K562 treated with DMSO at 1 percent for 12 hours (cell line): ENCODE measurements around the gene C1QL4. TPM values are rescaled to one million over a fixed set of nuclear protein-coding genes. Genes with fewer than 3 reads are reported as not detected.

Experiments
- total RNA-seq: library from RNA; unstranded; fragments of 300-600 nt; gene quantifications from 2 replicates; pipeline ENCODE4 v1.2.3, GENCODE V29; 2022; ENCODE audit not compliant: insufficient read depth

C1QL4 gene
- total RNA-seq = 1.9 and 3.1 TPM in 2 replicates

DNA sequence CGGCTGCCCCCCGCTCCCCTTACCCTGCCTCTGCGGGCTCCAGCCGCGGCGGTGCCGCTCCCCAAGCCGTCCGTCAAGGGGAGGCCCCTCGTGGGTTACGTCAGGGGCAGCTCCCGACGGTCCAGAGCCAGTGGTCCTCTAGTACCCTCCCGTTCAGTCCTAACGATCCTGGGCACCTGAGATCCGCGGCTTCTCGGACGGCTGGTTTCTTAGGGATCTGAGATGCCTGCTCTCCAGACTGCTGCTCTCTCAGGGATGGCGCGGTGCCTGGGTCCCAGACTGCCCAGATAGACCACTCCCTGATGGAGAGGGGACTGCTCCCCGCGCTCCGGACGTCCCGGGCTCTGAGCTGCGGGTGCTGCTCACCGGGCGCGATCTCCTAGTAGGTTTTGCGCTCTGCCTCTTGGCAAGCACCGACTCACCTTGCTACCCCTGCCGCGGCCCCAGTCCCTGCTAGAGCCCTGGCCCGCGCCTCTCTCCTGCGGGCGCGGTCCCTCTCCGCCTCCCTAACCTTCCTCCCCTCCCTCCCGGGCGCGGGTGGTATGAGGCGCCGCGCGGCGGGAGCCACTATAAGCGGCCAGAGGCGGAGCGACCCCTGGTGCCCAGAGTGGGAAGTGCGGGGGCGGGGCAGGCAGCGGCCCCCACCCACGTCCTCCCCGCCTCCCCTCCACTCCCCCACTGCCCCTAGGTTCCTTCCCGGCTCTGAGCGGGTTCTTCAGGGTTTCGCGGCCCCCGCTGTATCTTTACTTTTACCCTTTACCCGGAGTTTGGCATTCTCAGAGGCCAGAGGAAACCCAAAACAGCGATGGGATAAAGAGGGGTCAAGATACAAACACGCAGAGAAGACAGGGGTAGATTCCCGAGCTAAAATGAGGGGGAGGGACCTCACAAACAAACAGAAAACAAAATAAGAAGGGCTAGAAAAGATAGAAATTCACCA lies at the start of gene C1QL4:
TSS of gene C1QL4 (minus strand) at position 544 of the 940 bp plus-strand sequence. CDS start 711 bp downstream, outside the sequence.

DNA sequence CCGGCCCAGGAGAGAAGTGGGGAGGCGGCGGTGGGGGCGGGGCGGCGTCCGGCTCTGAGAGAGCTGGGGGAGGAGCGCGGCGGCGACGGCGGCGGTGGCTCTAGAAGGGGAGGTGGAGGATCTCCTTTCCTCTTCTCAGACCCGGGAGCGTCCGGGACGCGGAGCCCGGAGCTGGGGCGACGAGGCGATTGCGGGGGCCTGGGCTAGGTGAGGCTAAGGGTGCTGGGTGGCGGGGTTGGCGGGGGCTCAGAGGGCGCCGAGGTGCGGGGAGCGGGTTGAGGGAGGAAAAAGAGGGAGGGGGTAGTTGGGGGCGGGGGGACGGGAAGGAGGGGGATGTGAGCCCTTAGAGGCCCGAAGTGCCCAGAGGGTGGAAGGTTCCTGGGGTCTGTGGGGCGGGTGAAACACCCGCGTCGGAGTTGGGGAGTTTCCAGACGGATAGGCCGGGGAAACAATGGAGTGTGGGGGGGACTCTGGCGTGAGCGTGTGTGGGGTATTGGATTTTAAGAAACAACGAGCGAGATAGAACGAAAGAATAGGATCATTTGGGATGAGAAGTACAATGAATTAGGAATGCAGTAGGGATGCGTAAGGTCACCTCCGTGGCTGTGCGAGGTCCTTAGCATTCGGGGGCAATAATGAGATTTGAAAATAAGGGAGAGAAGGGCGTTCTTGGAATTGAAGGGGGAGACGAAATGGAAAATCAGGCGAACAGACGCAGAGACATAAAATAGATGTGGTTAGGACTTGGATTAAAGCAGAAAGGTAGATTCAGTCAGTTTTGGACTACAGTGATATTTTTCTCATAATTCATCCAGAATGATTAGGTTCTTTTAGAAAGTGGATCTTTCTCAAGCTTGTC lies 30.6 kb upstream of the C1QL4 start, which contains the start of gene SPATS2:
TSS of gene SPATS2 (plus strand) at position 82 of the 859 bp plus-strand sequence. CDS start 93,551 bp downstream, outside the sequence.

DNA sequence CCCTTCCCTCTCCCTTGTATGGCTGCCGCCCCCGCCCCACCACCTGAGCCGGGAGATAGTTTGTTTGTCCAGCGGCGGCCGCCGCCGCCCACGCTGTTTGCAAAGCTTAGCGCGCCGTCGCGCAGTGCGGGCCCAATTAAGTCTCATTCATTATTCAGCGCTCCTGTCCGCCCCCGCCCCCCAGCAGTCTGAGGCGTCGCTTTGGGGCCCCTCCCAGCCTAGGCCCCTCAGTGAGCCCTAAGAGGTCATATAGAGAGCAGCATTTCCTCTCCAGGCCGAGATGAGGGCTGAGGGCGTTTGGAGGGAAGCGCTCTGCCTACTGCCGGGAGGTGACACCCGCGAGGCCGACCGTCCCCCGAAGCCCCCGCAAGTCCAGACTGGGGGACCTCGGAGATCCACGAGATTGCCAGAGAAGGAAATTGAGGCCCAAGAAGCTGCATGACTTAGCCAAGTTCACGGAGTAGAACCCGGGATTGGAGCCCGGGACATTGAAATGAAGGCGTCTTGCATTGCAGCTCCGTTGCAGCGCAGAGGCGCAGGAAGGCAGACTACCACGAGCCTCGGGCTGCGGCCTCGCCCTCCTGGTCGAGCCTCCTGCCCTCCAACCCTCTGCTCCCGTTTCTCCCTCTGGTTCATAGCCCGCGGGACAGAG lies 9.8 kb upstream of the C1QL4 start, which contains the start of gene DNAJC22:
TSS of gene DNAJC22 (plus strand) at position 230 of the 652 bp plus-strand sequence. CDS start 1,985 bp downstream, outside the sequence.

DNA sequence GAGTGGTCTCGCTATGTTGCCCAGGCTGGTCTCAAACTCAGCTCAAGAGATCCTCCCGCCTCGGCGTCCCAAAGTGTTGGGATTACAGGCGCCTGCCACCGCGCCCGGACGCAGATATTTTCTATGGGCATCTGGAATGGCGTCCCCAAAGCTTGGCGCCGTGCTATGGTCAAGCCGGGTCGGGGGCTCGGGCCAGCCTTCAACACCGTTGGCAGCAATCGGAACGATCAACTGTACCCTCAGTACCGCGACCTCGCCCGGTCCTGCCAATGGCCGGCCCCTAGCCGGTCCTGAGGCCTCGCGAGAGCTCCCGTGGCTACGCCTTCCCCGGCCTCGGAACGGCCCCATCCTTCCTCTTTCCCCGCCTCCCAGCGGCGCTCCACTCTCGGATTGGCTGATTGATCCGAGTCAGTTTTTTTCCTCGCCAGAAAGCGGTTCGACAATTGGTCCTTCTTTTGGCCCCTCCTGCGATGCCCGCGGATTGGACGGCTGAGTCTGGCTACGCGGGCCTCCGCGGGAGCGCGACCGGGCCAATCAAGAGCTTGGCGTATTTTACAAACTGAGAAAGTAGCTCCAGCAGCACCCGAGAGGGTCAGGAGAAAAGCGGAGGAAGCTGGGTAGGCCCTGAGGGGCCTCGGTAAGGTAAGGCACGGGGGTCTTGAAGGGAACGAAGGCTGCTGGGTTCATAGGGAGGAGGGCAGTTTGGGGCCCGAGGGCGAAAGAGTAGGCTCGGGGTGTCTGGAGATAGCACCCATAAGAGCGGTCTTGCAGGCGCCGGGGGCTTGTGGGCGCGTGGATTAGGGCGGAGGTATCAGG lies 14.1 kb downstream of the C1QL4 start, which contains the start of gene TROAP:
TSS of gene TROAP (plus strand) at position 548 of the 816 bp plus-strand sequence. CDS start 354 bp downstream, outside the sequence.

DNA sequence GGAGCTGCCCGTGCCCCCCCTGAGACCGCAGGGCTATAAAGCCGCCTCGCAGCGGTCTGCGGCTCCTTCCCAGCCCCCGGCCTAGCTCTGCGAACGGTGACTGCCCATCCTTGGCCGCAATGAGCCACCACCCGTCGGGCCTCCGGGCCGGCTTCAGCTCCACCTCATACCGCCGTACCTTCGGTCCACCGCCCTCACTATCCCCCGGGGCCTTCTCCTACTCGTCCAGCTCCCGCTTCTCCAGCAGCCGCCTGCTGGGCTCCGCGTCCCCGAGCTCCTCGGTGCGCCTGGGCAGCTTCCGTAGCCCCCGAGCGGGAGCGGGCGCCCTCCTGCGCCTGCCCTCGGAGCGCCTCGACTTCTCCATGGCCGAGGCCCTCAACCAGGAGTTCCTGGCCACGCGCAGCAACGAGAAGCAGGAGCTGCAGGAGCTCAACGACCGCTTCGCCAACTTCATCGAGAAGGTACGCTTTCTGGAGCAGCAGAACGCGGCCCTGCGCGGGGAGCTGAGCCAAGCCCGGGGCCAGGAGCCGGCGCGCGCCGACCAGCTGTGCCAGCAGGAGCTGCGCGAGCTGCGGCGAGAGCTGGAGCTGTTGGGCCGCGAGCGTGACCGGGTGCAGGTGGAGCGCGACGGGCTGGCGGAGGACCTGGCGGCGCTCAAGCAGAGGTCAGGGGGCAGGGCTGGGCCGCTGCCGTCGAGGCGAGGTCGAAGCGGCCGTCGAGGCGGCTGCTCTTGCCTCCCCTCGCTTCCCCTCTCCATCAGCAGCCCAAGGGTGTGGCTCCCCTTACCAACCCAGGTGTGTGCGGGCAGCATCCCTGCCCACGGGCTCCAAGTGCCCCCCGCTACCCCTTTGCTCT lies 41.7 kb downstream of the C1QL4 start, which contains the start of gene PRPH:
TSS of gene PRPH (plus strand) at position 66 of the 855 bp plus-strand sequence. CDS start at position 120, 54 bp downstream.

Other genes with a start within 250 kb of the C1QL4 start
- gene DHH, start 242.4 kb downstream of the C1QL4 start, total RNA-seq = 1.2 and 1.8 TPM in 2 replicates
- 31.8 and 42.0 TPM in 2 replicates for gene LMBR1L, start 226.3 kb downstream of the C1QL4 start, total RNA-seq
- 2,187 and 2,718 TPM in 2 replicates for gene TUBA1B, start 205.8 kb downstream of the C1QL4 start, total RNA-seq
- gene TUBA1A, start 148.1 kb downstream of the C1QL4 start, total RNA-seq = 37.1 and 40.4 TPM in 2 replicates
- gene TUBA1C, start 72.1 kb downstream of the C1QL4 start, total RNA-seq = 697 and 747 TPM in 2 replicates
- 1.1 and 3.9 TPM in 2 replicates for gene PRPH, start 42.0 kb downstream of the C1QL4 start, total RNA-seq
- 38.7 and 76.7 TPM in 2 replicates for gene TROAP, start 13.9 kb downstream of the C1QL4 start, total RNA-seq
- 0.19 TPM in 1 of 2 replicates, not detected in the other for gene DNAJC22, start 9.7 kb upstream of the C1QL4 start, total RNA-seq
- gene SPATS2, start 30.3 kb upstream of the C1QL4 start, total RNA-seq = 11.1 and 28.0 TPM in 2 replicates
- gene KCNH3, start 201.8 kb upstream of the C1QL4 start, total RNA-seq = not detected in 2 replicates
- 59.4 and 61.2 TPM in 2 replicates for gene MCRS1, start 231.0 kb upstream of the C1QL4 start, total RNA-seq